ENCODE results near the gene S1PR4. TPM values are rescaled to one million over a fixed set of nuclear protein-coding genes. Genes with fewer than 3 reads are reported as not detected.
A peak's percentile ranks its signal among the peaks of the same experiment; 100 is the strongest.

Gene S1PR4
- total and polyA plus RNA-seq, 9 of the 15 experiments (the other 6 are each of a cell fraction or from before 2014, with no cell fraction given), result 0.27 TPM; not detected in 8

- TF ChIP-seq MEF2D (tag; conservative IDR thresholded peaks at IDR 0.05; ENCODE audit: low read depth), result 0 out of 2 replicates have a peak, but pooled peaks have one; percentile 9
- no peak for TF ChIP-seq SIRT6 (IDR thresholded peaks at IDR 0.05; ENCODE audit: low read depth, low read length)
- TF ChIP-seq NR2C2 (CRISPR knock-in tag; IDR thresholded peaks at IDR 0.05), result peak; percentile 82; the same call in 1 of the 2 replicates
- peak; percentile 99 for TF ChIP-seq NR2C2 (tag; IDR thresholded peaks at IDR 0.05)
- TF ChIP-seq DIDO1 (tag; IDR thresholded peaks at IDR 0.05; ENCODE audit: low read depth), result peak; percentile 66; the same call in 1 of the 2 replicates
- no peak for TF ChIP-seq C11orf30 (IDR thresholded peaks at IDR 0.05; ENCODE audit: low read depth)
- no peak for TF ChIP-seq PPARD (CRISPR knock-in tag; IDR thresholded peaks at IDR 0.05)
- TF ChIP-seq SMARCB1 (IDR thresholded peaks at IDR 0.05; ENCODE audit: insufficient read length, low read depth), result no peak
- no peak for TF ChIP-seq ZFX (CRISPR knock-in tag; IDR thresholded peaks at IDR 0.05)
- no peak for TF ChIP-seq MLX (CRISPR knock-in tag; conservative IDR thresholded peaks at IDR 0.05)
- no peak for TF ChIP-seq MAZ (CRISPR knock-in tag; conservative IDR thresholded peaks at IDR 0.05 in 1 of 2, IDR thresholded peaks at IDR 0.05 in 1 of 2)
- no peak for TF ChIP-seq MAX (CRISPR knock-in tag; IDR thresholded peaks at IDR 0.05)
- no peak for TF ChIP-seq CEBPG (CRISPR knock-in tag; IDR thresholded peaks at IDR 0.05)
- no peak for TF ChIP-seq CEBPG (tag; conservative IDR thresholded peaks at IDR 0.05 in 1 of 2, IDR thresholded peaks at IDR 0.05 in 1 of 2)
- TF ChIP-seq USF2 (CRISPR knock-in tag; IDR thresholded peaks at IDR 0.05), result no peak; the same call in 1 of the 2 replicates
- no peak for TF ChIP-seq ZNF586 (CRISPR knock-in tag; conservative IDR thresholded peaks at IDR 0.05)
- TF ChIP-seq RERE (CRISPR knock-in tag; IDR thresholded peaks at IDR 0.05; ENCODE audit: borderline replicate concordance), result no peak
- no peak for TF ChIP-seq KHSRP (IDR thresholded peaks at IDR 0.05)
- no peak for TF ChIP-seq FOXA1 (IDR thresholded peaks at IDR 0.05; ENCODE audit: borderline replicate concordance)
- TF ChIP-seq GABPA (tag; conservative IDR thresholded peaks at IDR 0.05; ENCODE audit: low read depth), result peak; percentile 98
These were observed 7.0 kb downstream of the S1PR4 start, which contains the start of gene NCLN (continued) for GRCh38 chr19:3185461-3186159.

Data from K562 (cell line).